LHCN-M2 (cell line): Measurements from ENCODE around the gene YIPF2. TPM values are rescaled to one million over a fixed set of nuclear protein-coding genes. Genes with fewer than 3 reads are reported as not detected.
"Not testable (repeated sequence)": the region's sequence is repeated elsewhere in the genome, so short reads cannot be mapped to it uniquely, and the experiment has no call there.

ENCODE experiments used
- DNase-seq: peaks from one replicate; pipeline ENCODE4 v3.0.0-alpha.2; 2012; ENCODE audit warnings: low read depth
- polyA plus RNA-seq: library from polyadenylated mRNA; unstranded; fragments of >200 nt; gene quantifications from one replicate; pipeline ENCODE4 v1.2.1, GENCODE V29; 2012; ENCODE audit warnings: missing spikeins
- total RNA-seq: library from RNA; depleted of rRNA; stranded (reverse); fragments of >200 nt; gene quantifications from 2 replicates; pipeline ENCODE4 v1.2.3, GENCODE V29; 2014; rRNA removed

The YIPF2 gene
- 64.0 and 72.4 TPM in 2 replicates for total RNA-seq
- 71.3 TPM for polyA plus RNA-seq

GRCh38 chr19:10928563-10929401, at the start of gene YIPF2, which contains the start of gene TIMM29:
YIPF2 (minus strand) TSS chr19:10928639; CDS start chr19:10928410, 229 bp downstream.
TIMM29 (plus strand) TSS chr19:10928811; CDS start chr19:10928823, 12 bp downstream.
- DNase-seq = peak; percentile 98

- DNase-seq = no peak
These were observed 49.3 kb upstream of the YIPF2 start for GRCh38 chr19:10977742-10978092.

GRCh38 chr19:10976131-10976892, 47.9 kb upstream of the YIPF2 start:
- DNase-seq = no peak

- DNase-seq = peak; percentile 15
These were observed 47.1 kb upstream of the YIPF2 start for GRCh38 chr19:10975374-10976130.

- DNase-seq = no peak
These were observed 42.8 kb upstream of the YIPF2 start for GRCh38 chr19:10971107-10971726.

- DNase-seq = no peak
These were observed 40.2 kb upstream of the YIPF2 start for GRCh38 chr19:10968527-10969135.

GRCh38 chr19:10966809-10967208, 38.4 kb upstream of the YIPF2 start:
- no peak for DNase-seq

- DNase-seq = peak; percentile 37
These were observed 37.0 kb upstream of the YIPF2 start for GRCh38 chr19:10965398-10965797.

GRCh38 chr19:10964903-10965302, 36.5 kb upstream of the YIPF2 start:
- no peak for DNase-seq

- no peak for DNase-seq
These were observed 35.4 kb upstream of the YIPF2 start for GRCh38 chr19:10963865-10964264.

GRCh38 chr19:10962863-10963262, 34.4 kb upstream of the YIPF2 start:
- DNase-seq = no peak

GRCh38 chr19:10961073-10961860, 32.8 kb upstream of the YIPF2 start:
- peak; percentile 33 for DNase-seq

- DNase-seq = peak; percentile 95
These were observed 32.1 kb upstream of the YIPF2 start, which contains the start of gene SMARCA4 for GRCh38 chr19:10960314-10961072. SMARCA4 (plus strand) TSS chr19:10961030; CDS start chr19:10984152, 23,122 bp downstream.

- DNase-seq = not testable (repeated sequence)
These were observed 31.0 kb upstream of the YIPF2 start for GRCh38 chr19:10959277-10959968.

GRCh38 chr19:10952809-10953208, 24.4 kb upstream of the YIPF2 start:
- no peak for DNase-seq

GRCh38 chr19:10946958-10947657, 18.7 kb upstream of the YIPF2 start:
- no peak for DNase-seq

GRCh38 chr19:10945264-10945663, 16.8 kb upstream of the YIPF2 start:
- no peak for DNase-seq

- not testable (repeated sequence) for DNase-seq
These were observed 15.0 kb upstream of the YIPF2 start for GRCh38 chr19:10943412-10943811.
